Esophagus squamous epithelium (tissue), 4 donors: ENCODE measurements around the gene VAV2.

Experiments
- POLR2A ChIP-seq, 4 donors: fragments of 450-650 bp; IDR thresholded peaks; one replicate each; pipeline ENCODE4 v1.6.1; 2017; ENCODE audit warnings: antibody characterized with exemption in 4 of 4, mild to moderate bottlenecking in 4 of 4, moderate library complexity in 3 of 4
- TF ChIP-seq, protein P1 (sequence below), 6 experiments: fragments of 450-650 bp in 4 of 6; fragments of 200-600 bp in 2 of 6; sonication (generic) in 2 of 6; IDR thresholded peaks; one replicate each; pipeline ENCODE4 v1.5.1; 2016 to 2019; ENCODE audit warnings: antibody characterized with exemption in 6 of 6, mild to moderate bottlenecking in 4 of 6, moderate library complexity in 4 of 6

DNA sequence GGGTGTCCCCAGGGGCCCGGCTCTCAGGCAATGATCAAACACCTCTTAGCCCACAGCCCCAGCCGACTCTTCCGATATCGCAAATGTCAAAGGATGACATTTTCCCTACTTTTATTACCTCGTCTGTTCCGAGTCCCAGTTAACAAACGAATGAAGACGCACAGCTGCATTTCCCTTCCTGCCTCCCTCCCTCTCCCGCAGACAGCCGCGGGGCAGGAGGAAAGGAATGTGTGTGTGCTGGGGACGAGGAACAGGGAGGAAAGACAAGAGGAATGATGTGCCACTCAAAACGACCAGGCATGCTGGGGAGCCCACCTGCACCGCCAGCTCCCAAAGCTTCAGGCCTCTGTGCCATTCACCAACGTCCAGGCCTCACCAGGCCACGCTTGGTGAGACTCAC lies 128.1 kb downstream of the VAV2 start:
- TF ChIP-seq, protein P1, sequence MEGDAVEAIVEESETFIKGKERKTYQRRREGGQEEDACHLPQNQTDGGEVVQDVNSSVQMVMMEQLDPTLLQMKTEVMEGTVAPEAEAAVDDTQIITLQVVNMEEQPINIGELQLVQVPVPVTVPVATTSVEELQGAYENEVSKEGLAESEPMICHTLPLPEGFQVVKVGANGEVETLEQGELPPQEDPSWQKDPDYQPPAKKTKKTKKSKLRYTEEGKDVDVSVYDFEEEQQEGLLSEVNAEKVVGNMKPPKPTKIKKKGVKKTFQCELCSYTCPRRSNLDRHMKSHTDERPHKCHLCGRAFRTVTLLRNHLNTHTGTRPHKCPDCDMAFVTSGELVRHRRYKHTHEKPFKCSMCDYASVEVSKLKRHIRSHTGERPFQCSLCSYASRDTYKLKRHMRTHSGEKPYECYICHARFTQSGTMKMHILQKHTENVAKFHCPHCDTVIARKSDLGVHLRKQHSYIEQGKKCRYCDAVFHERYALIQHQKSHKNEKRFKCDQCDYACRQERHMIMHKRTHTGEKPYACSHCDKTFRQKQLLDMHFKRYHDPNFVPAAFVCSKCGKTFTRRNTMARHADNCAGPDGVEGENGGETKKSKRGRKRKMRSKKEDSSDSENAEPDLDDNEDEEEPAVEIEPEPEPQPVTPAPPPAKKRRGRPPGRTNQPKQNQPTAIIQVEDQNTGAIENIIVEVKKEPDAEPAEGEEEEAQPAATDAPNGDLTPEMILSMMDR (IDR thresholded peaks at IDR 0.05) = no peak
- no peak for TF ChIP-seq POLR2A (IDR thresholded peaks at IDR 0.05)
